Tibial artery (tissue), 4 donors: ENCODE results near the gene MGAT4C.

Source experiments
- DNase-seq, 2 donors: peaks; one replicate each; pipeline ENCODE4 v3.0.0-alpha.2; 2019
- H3K27ac ChIP-seq, 2 donors: fragments of 200-600 bp; sonication (generic) in 1 of 2; 1 replicate in 1 of 2; 2 replicates in 1 of 2; pipeline ENCODE4 v1.5.1; 2018 to 2019; ENCODE audit warnings: mild to moderate bottlenecking in 1 of 2
- H3K27me3 ChIP-seq, 2 donors: fragments of 200-600 bp; sonication (generic) in 1 of 2; one replicate each; pipeline versions ENCODE4 v1.5.1 to v1.6.0; 2016 to 2019
- H3K36me3 ChIP-seq, 3 donors: fragments of 200-600 bp; sonication (generic) in 2 of 3; one replicate each; pipeline ENCODE4 v1.5.1; 2016 to 2019; ENCODE audit warnings: mild to moderate bottlenecking in 2 of 3
- H3K4me1 ChIP-seq, 4 donors: fragments of 200-600 bp; sonication (generic) in 2 of 4; 1 replicate in 3 of 4; 2 replicates in 1 of 4; pipeline ENCODE4 v1.5.1; 2016 to 2019
- H3K4me3 ChIP-seq, 2 donors: fragments of 200-600 bp; sonication (generic) in 1 of 2; 1 replicate in 1 of 2; 2 replicates in 1 of 2; pipeline ENCODE4 v1.5.1; 2018 to 2019; ENCODE audit warnings: mild to moderate bottlenecking in 2 of 2
- H3K9me3 ChIP-seq, 3 donors: fragments of 200-600 bp; sonication (generic) in 1 of 3; one replicate each; pipeline ENCODE4 v1.5.1; 2016 to 2019
- CTCF ChIP-seq, 2 experiments: fragments of 200-600 bp in 1 of 2; fragments of 450-650 bp in 1 of 2; IDR thresholded peaks; one replicate each; pipeline ENCODE4 v1.5.1; 2017 to 2019; ENCODE audit warnings: antibody characterized with exemption in 2 of 2, mild to moderate bottlenecking in 1 of 2, moderate library complexity in 1 of 2
- intact Hi-C: fragments of 100-400 bp; cut with DNase I; formaldehyde crosslinking; loops from one replicate; pipeline ENCODE4 v1.15.0; 2023; ENCODE audit warnings: low total_unique reads

MGAT4C gene

GRCh38 chr12:86186449-86186848 lies 69.7 kb downstream of the MGAT4C start:
- no peak for TF ChIP-seq CTCF (IDR thresholded peaks at IDR 0.05)
- Histone ChIP-seq H3K36me3 (no peaks in the 10 kb centered on the region), H3K4me3 (no peak overlapping the region), H3K27me3 (no peaks in the 10 kb centered on the region), H3K4me1 (no peaks in the 10 kb centered on the region), H3K9me3 (no peaks in the 10 kb centered on the region), H3K27ac (no peak overlapping the region)
- intact Hi-C loops = no loop called here
- DNase-seq = no peak

- no peaks in the 10 kb centered on the region for H3K36me3 ChIP-seq
- no peak for DNase-seq
- H3K27ac ChIP-seq = no peak overlapping the region
- no peak for TF ChIP-seq CTCF (IDR thresholded peaks at IDR 0.05)
- H3K4me3 ChIP-seq = no peak overlapping the region
- H3K4me1 ChIP-seq = no peaks in the 10 kb centered on the region
- no peaks in the 10 kb centered on the region for H3K27me3 ChIP-seq
- peaks cover 0 to 4% (median 0%) of the 10 kb centered on the region in 3 donors for H3K9me3 ChIP-seq
- intact Hi-C loops = no loop called here
Measured at GRCh38 chr12:86179855-86180254, 76.3 kb downstream of the MGAT4C start.

GRCh38 chr12:86174188-86174587 lies 82.0 kb downstream of the MGAT4C start:
- DNase-seq = no peak
- H3K4me3 ChIP-seq = no peak overlapping the region
- no peak for TF ChIP-seq CTCF (IDR thresholded peaks at IDR 0.05)
- no peaks in the 10 kb centered on the region for H3K27me3 ChIP-seq
- no peaks in the 10 kb centered on the region for H3K4me1 ChIP-seq
- H3K9me3 ChIP-seq = no peaks in the 10 kb centered on the region
- intact Hi-C loops = no loop called here
- H3K36me3 ChIP-seq = no peaks in the 10 kb centered on the region
- H3K27ac ChIP-seq = no peak overlapping the region

GRCh38 chr12:86172913-86173443 lies 83.2 kb downstream of the MGAT4C start:
- no peak for DNase-seq
- no peak for TF ChIP-seq CTCF (IDR thresholded peaks at IDR 0.05)
- no peak overlapping the region for H3K27ac ChIP-seq
- H3K27me3 ChIP-seq = no peaks in the 10 kb centered on the region
- no peaks in the 10 kb centered on the region for H3K4me1 ChIP-seq
- no peaks in the 10 kb centered on the region for H3K36me3 ChIP-seq
- no peaks in the 10 kb centered on the region for H3K9me3 ChIP-seq
- intact Hi-C loops = no loop called here
- no peak overlapping the region for H3K4me3 ChIP-seq

- Histone ChIP-seq H3K4me1 (no peaks in the 10 kb centered on the region), H3K4me3 (no peak overlapping the region), H3K27me3 (no peaks in the 10 kb centered on the region), H3K9me3 (no peaks in the 10 kb centered on the region), H3K27ac (no peak overlapping the region), H3K36me3 (no peaks in the 10 kb centered on the region)
- intact Hi-C loops = no loop called here
- DNase-seq = no peak
- TF ChIP-seq CTCF (IDR thresholded peaks at IDR 0.05) = no peak
Measured at GRCh38 chr12:86170051-86170450, 86.1 kb downstream of the MGAT4C start.

- no peaks in the 10 kb centered on the region for H3K9me3 ChIP-seq
- no peaks in the 10 kb centered on the region for H3K27me3 ChIP-seq
- H3K27ac ChIP-seq = no peak overlapping the region
- DNase-seq = no peak
- intact Hi-C loops = no loop called here
- no peaks in the 10 kb centered on the region for H3K36me3 ChIP-seq
- H3K4me1 ChIP-seq = no peaks in the 10 kb centered on the region
- no peak overlapping the region for H3K4me3 ChIP-seq
- TF ChIP-seq CTCF (IDR thresholded peaks at IDR 0.05) = no peak
Measured at GRCh38 chr12:86158956-86159355, 97.2 kb downstream of the MGAT4C start.
